Calu3 (cell line): ENCODE measurements around the gene GTF2H2. TPM values are rescaled to one million over a fixed set of nuclear protein-coding genes. Genes with fewer than 3 reads are reported as not detected.
"Not testable (repeated sequence)": the region's sequence is repeated elsewhere in the genome, so short reads cannot be mapped to it uniquely, and the experiment has no call there.

ENCODE experiments used
- BruUV-seq: library from RNA; stranded (reverse); fragments of 400-500 nt; replicated peaks from 2 replicates; lab custom pipeline; 2021; lab: Mats Ljungman, UMichigan
- CTCF ChIA-PET: fragments of 300-600 bp; sonication (Branson Sonifier 250); formaldehyde crosslinking; loops from one replicate; lab custom pipeline; 2022; ENCODE audit warnings: antibody characterized with exemption; lab: Charles Lee
- DNase-seq: peaks from one replicate; pipeline ENCODE4 v3.0.0; 2022
- H3K27ac Mint-ChIP-seq: one replicate; pipeline ENCODE4 v1.8.0; 2022; ENCODE audit warnings: mixed read lengths; ENCODE audit not compliant: unreplicated experiment
- H3K27me3 Mint-ChIP-seq: one replicate; pipeline ENCODE4 v1.8.0; 2022; ENCODE audit warnings: mixed read lengths; ENCODE audit not compliant: unreplicated experiment
- H3K36me3 Mint-ChIP-seq: one replicate; pipeline ENCODE4 v1.8.0; 2022; ENCODE audit warnings: mild to moderate bottlenecking, moderate library complexity, mixed read lengths; ENCODE audit not compliant: insufficient read depth, unreplicated experiment
- H3K4me1 Mint-ChIP-seq: one replicate; pipeline ENCODE4 v1.8.0; 2022; ENCODE audit warnings: mild to moderate bottlenecking, low read depth, mixed read lengths; ENCODE audit not compliant: unreplicated experiment
- H3K4me3 Mint-ChIP-seq: one replicate; pipeline ENCODE4 v1.8.0; 2022; ENCODE audit warnings: mild to moderate bottlenecking, low read depth, moderate library complexity, mixed read lengths; ENCODE audit not compliant: unreplicated experiment
- H3K9me3 Mint-ChIP-seq: one replicate; pipeline ENCODE4 v1.8.0; 2022; ENCODE audit warnings: low read depth, mixed read lengths; ENCODE audit not compliant: unreplicated experiment
- intact Hi-C: fragments of 100-400 bp; cut with micrococcal nuclease; formaldehyde crosslinking; loops from one replicate; pipeline ENCODE4 v1.10.0; 2022; ENCODE audit not compliant: unreplicated experiment
- total RNA-seq: library from RNA; stranded (reverse); gene quantifications from 2 replicates; pipeline ENCODE4 v1.2.3, GENCODE V29; 2022

GTF2H2 gene
- total RNA-seq, 1 experiment from 2014 or later, result 21.9 TPM

- BruUV-seq, CTCF ChIA-PET, intact Hi-C loops: not testable (repeated sequence)
Measured at GRCh38 chr5:71082898-71083297, 15.4 kb upstream of the GTF2H2 start.

GRCh38 chr5:71082340-71082739, 14.9 kb upstream of the GTF2H2 start:
- H3K4me1 Mint-ChIP-seq, CTCF ChIA-PET, H3K27ac Mint-ChIP-seq, H3K9me3 Mint-ChIP-seq, H3K27me3 Mint-ChIP-seq, H3K36me3 Mint-ChIP-seq, H3K4me3 Mint-ChIP-seq, BruUV-seq, intact Hi-C loops, DNase-seq: not testable (repeated sequence)

More at GRCh38 chr5:71082898-71083297, 15.4 kb upstream of the GTF2H2 start:
- not testable (repeated sequence) for H3K27me3 Mint-ChIP-seq, DNase-seq, H3K36me3 Mint-ChIP-seq, H3K9me3 Mint-ChIP-seq, H3K4me3 Mint-ChIP-seq, H3K4me1 Mint-ChIP-seq, H3K27ac Mint-ChIP-seq

GRCh38 chr5:71061322-71061721, 6.2 kb downstream of the GTF2H2 start:
- H3K27ac Mint-ChIP-seq, CTCF ChIA-PET, H3K27me3 Mint-ChIP-seq, H3K4me1 Mint-ChIP-seq, H3K36me3 Mint-ChIP-seq, intact Hi-C loops, H3K9me3 Mint-ChIP-seq, DNase-seq, BruUV-seq, H3K4me3 Mint-ChIP-seq: not testable (repeated sequence)

- intact Hi-C loops, H3K9me3 Mint-ChIP-seq, H3K27ac Mint-ChIP-seq, DNase-seq, H3K27me3 Mint-ChIP-seq, BruUV-seq, H3K4me1 Mint-ChIP-seq, CTCF ChIA-PET, H3K4me3 Mint-ChIP-seq, H3K36me3 Mint-ChIP-seq: not testable (repeated sequence)
Measured at GRCh38 chr5:71059426-71059825, 8.1 kb downstream of the GTF2H2 start.

GRCh38 chr5:71044808-71045207, 22.7 kb downstream of the GTF2H2 start:
- H3K36me3 Mint-ChIP-seq, DNase-seq, H3K4me3 Mint-ChIP-seq, intact Hi-C loops, H3K9me3 Mint-ChIP-seq, H3K27me3 Mint-ChIP-seq, H3K27ac Mint-ChIP-seq, CTCF ChIA-PET, H3K4me1 Mint-ChIP-seq, BruUV-seq: not testable (repeated sequence)

GRCh38 chr5:71044128-71044527, 23.3 kb downstream of the GTF2H2 start:
- CTCF ChIA-PET, intact Hi-C loops, H3K27ac Mint-ChIP-seq, H3K36me3 Mint-ChIP-seq, H3K9me3 Mint-ChIP-seq, BruUV-seq, DNase-seq, H3K4me1 Mint-ChIP-seq, H3K4me3 Mint-ChIP-seq, H3K27me3 Mint-ChIP-seq: not testable (repeated sequence)

- H3K4me1 Mint-ChIP-seq, H3K4me3 Mint-ChIP-seq, H3K9me3 Mint-ChIP-seq, CTCF ChIA-PET, DNase-seq, BruUV-seq, H3K27me3 Mint-ChIP-seq, H3K36me3 Mint-ChIP-seq, H3K27ac Mint-ChIP-seq, intact Hi-C loops: not testable (repeated sequence)
Measured at GRCh38 chr5:71031046-71031776, 36.3 kb downstream of the GTF2H2 start.

- H3K36me3 Mint-ChIP-seq, H3K4me3 Mint-ChIP-seq, H3K27ac Mint-ChIP-seq, intact Hi-C loops, BruUV-seq, H3K27me3 Mint-ChIP-seq, H3K9me3 Mint-ChIP-seq, H3K4me1 Mint-ChIP-seq, CTCF ChIA-PET, DNase-seq: not testable (repeated sequence)
Measured at GRCh38 chr5:71025289-71025953, 42.1 kb downstream of the GTF2H2 start, which contains the start of gene NAIP. NAIP (minus strand) TSS chr5:71025339; CDS start chr5:71012915, 12,424 bp downstream.

GRCh38 chr5:71020643-71021042, 46.8 kb downstream of the GTF2H2 start:
- DNase-seq, result not testable (repeated sequence)

More at GRCh38 chr5:71020643-71021042, 46.8 kb downstream of the GTF2H2 start:
- CTCF ChIA-PET, H3K27ac Mint-ChIP-seq, H3K4me1 Mint-ChIP-seq, H3K36me3 Mint-ChIP-seq, H3K9me3 Mint-ChIP-seq, BruUV-seq, H3K4me3 Mint-ChIP-seq, intact Hi-C loops, H3K27me3 Mint-ChIP-seq: not testable (repeated sequence)
